ENCODE data around the gene TIMP4. TPM values are rescaled to one million over a fixed set of nuclear protein-coding genes. Genes with fewer than 3 reads are reported as not detected.

The TIMP4 gene
- total and polyA plus RNA-seq, 7 donors = 3.5 to 25.0 (median 10.2) TPM

- WGBS, 2 donors = 18 to 34% methylated on average over 1 of the region's 1 CpG
- intact Hi-C loops (cut with DNase I) = no loop called here
Measured at GRCh38 chr3:12138044-12138443, 20.7 kb downstream of the TIMP4 start.

GRCh38 chr3:12136371-12136770 is 22.3 kb downstream of the TIMP4 start:
- intact Hi-C loops (cut with DNase I) = no loop called here
- Histone ChIP-seq H3K27ac (no peak overlapping the region), H3K27me3 (peaks cover 0 to 12% (median 0%) of the 10 kb centered on the region in 3 donors), H3K4me1 (no peaks in the 10 kb centered on the region), H3K9me3 (no peaks in the 10 kb centered on the region), H3K36me3 (no peaks in the 10 kb centered on the region), H3K4me3 (no peak overlapping the region)
- TF ChIP-seq POLR2AphosphoS5 (IDR thresholded peaks at IDR 0.05) (no peak), POLR2A (IDR thresholded peaks at IDR 0.05) (no peak), EP300 (IDR thresholded peaks at IDR 0.05) (no peak)
- TF ChIP-seq, protein P1, sequence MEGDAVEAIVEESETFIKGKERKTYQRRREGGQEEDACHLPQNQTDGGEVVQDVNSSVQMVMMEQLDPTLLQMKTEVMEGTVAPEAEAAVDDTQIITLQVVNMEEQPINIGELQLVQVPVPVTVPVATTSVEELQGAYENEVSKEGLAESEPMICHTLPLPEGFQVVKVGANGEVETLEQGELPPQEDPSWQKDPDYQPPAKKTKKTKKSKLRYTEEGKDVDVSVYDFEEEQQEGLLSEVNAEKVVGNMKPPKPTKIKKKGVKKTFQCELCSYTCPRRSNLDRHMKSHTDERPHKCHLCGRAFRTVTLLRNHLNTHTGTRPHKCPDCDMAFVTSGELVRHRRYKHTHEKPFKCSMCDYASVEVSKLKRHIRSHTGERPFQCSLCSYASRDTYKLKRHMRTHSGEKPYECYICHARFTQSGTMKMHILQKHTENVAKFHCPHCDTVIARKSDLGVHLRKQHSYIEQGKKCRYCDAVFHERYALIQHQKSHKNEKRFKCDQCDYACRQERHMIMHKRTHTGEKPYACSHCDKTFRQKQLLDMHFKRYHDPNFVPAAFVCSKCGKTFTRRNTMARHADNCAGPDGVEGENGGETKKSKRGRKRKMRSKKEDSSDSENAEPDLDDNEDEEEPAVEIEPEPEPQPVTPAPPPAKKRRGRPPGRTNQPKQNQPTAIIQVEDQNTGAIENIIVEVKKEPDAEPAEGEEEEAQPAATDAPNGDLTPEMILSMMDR (IDR thresholded peaks at IDR 0.05) = no peak
- no peak for DNase-seq
- 92 to 93% methylated on average over 3 of the region's 3 CpGs for WGBS, 2 donors

More at GRCh38 chr3:12138044-12138443, 20.7 kb downstream of the TIMP4 start:
- DNase-seq = no peak
- Histone ChIP-seq H3K4me3 (no peak overlapping the region), H3K27me3 (peaks cover 0 to 8% (median 0%) of the 10 kb centered on the region in 3 donors), H3K9me3 (no peaks in the 10 kb centered on the region), H3K27ac (peak overlapping the region in 1 of 4 donors; percentile 12), H3K36me3 (no peaks in the 10 kb centered on the region), H3K4me1 (no peaks in the 10 kb centered on the region)
- no peak for TF ChIP-seq POLR2AphosphoS5 (IDR thresholded peaks at IDR 0.05)
- TF ChIP-seq, protein P1 (IDR thresholded peaks at IDR 0.05) = no peak
- TF ChIP-seq POLR2A (IDR thresholded peaks at IDR 0.05) = no peak
- no peak for TF ChIP-seq EP300 (IDR thresholded peaks at IDR 0.05)

- no peak overlapping the region for H3K4me3 ChIP-seq
- H3K9me3 ChIP-seq = no peaks in the 10 kb centered on the region
- peak; percentile 84 for DNase-seq
- peaks cover 0 to 12% (median 0%) of the 10 kb centered on the region in 3 donors for H3K27me3 ChIP-seq
- no peaks in the 10 kb centered on the region for H3K36me3 ChIP-seq
- TF ChIP-seq EP300 (IDR thresholded peaks at IDR 0.05) = no peak
- TF ChIP-seq, protein P1 (IDR thresholded peaks at IDR 0.05) = peak; percentile 62 to 87 (median 82)
- TF ChIP-seq POLR2AphosphoS5 (IDR thresholded peaks at IDR 0.05) = no peak
- no peak overlapping the region for H3K27ac ChIP-seq
- intact Hi-C loops (cut with DNase I) = loop anchor here (1.0 kb wide), 1 partner anchor 345 kb away; no protein-coding TSS in a partner anchor
- no peaks in the 10 kb centered on the region for H3K4me1 ChIP-seq
- WGBS, 2 donors = 1 to 6% methylated on average over 3 of the region's 3 CpGs
Measured at GRCh38 chr3:12135029-12135657, 23.6 kb downstream of the TIMP4 start.

DNA sequence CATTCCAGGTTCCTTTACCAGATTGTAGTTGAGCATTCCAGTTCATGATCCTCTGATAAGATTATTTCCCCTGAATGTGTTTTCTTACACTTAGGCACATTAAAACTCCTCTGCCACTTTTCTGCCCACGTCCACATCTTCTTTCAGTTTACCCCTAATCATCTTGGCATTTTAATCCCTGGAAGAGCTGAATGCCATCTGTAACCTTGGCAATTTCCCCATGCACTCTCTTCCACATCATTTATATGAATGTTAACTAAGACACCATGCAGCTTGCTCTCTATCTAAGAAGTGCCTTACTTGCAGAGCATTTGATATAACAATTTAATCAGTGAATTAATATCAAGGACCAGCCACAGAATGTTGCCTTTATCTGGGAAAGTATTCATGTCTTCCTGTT is 25.8 kb downstream of the TIMP4 start:
- DNase-seq = no peak
- no peak overlapping the region for H3K27ac ChIP-seq
- intact Hi-C loops (cut with DNase I) = no loop called here
- no peaks in the 10 kb centered on the region for H3K36me3 ChIP-seq
- no peak overlapping the region for H3K4me3 ChIP-seq
- H3K27me3 ChIP-seq = peaks cover 0 to 12% (median 0%) of the 10 kb centered on the region in 3 donors
- no peaks in the 10 kb centered on the region for H3K9me3 ChIP-seq
- 51 to 60% methylated on average over 1 of the region's 1 CpG for WGBS, 2 donors
- no peaks in the 10 kb centered on the region for H3K4me1 ChIP-seq
- TF ChIP-seq POLR2AphosphoS5 (IDR thresholded peaks at IDR 0.05) (no peak), POLR2A (IDR thresholded peaks at IDR 0.05) (no peak), EP300 (IDR thresholded peaks at IDR 0.05) (no peak)
- TF ChIP-seq, protein P1 (IDR thresholded peaks at IDR 0.05) = no peak
